ENCODE measurements around the gene HUNK. TPM values are rescaled to one million over a fixed set of nuclear protein-coding genes. Genes with fewer than 3 reads are reported as not detected.

The HUNK gene
- total and polyA plus RNA-seq, 12 donors = 0.13 to 1.4 (median 0.54) TPM

DNA sequence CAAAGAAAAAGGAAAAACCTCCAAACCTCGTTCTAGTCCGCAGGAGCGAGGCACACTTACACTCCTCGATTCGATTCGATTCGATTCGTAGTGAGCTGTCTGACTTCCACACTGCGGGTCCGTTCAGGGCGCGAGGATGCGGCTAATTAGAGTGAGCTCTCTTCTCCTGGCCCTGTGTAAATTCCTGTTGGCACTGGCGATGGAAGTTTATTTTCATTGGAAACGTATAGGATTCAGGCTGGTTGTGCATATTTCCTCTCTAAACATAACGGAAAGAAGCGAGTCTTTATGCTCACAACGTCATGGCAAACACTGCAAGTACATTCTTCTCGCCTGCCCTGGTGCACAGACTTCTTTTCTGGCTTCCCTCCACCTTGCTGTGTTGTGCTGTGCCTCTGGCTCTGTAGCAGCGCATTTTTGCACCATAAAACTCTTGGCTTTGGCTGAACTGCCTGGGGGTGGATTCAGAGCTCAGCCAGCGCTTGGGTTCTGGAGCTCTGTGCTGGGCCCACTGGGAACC is 2.7 kb downstream of the HUNK start:
- Histone ChIP-seq H3K4me3 (no peak overlapping the region), H3K27me3 (peaks cover 12% of the 10 kb centered on the region), H3K27ac (no peak overlapping the region), H3K4me1 (replicated peaks in 1 of 2) (peaks cover 4 to 12% of the 10 kb centered on the region in 2 donors), H3K9me3 (replicated peaks in 1 of 3) (no peaks in the 10 kb centered on the region), H3K36me3 (replicated peaks in 1 of 2) (no peaks in the 10 kb centered on the region)
- no peak for DNase-seq
- TF ChIP-seq, protein P1, sequence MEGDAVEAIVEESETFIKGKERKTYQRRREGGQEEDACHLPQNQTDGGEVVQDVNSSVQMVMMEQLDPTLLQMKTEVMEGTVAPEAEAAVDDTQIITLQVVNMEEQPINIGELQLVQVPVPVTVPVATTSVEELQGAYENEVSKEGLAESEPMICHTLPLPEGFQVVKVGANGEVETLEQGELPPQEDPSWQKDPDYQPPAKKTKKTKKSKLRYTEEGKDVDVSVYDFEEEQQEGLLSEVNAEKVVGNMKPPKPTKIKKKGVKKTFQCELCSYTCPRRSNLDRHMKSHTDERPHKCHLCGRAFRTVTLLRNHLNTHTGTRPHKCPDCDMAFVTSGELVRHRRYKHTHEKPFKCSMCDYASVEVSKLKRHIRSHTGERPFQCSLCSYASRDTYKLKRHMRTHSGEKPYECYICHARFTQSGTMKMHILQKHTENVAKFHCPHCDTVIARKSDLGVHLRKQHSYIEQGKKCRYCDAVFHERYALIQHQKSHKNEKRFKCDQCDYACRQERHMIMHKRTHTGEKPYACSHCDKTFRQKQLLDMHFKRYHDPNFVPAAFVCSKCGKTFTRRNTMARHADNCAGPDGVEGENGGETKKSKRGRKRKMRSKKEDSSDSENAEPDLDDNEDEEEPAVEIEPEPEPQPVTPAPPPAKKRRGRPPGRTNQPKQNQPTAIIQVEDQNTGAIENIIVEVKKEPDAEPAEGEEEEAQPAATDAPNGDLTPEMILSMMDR (IDR thresholded peaks at IDR 0.05) = no peak
- TF ChIP-seq POLR2A (IDR thresholded peaks at IDR 0.05) = no peak
- intact Hi-C loops (cut with DNase I) = no loop called here
- 73 to 92% (median 86%) methylated on average over 21 of the region's 21 CpGs for WGBS, 4 donors

DNA sequence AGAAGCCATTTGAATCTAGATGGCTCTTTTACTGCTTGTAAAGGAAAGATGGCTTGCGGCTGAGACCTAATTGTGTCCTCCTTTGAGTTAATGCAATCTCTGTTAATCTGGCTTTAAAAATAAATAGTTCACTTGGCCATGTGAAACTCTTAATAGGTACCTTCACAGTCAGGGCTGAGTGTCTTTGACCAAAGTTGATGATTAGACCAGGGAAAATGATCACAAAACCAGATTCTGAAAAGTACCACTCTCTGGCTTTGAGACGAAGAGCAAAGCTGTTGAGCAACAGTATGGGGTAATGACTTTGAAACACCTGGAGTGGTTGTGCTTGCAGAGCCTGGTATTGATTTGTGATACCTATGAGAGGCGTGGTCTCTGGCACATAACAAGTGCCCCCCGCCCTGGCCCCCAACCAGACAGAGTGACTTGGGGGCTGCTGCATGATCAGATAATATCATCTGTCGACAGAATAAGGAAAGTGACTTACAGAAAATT is 4.7 kb downstream of the HUNK start:
- H3K4me1 ChIP-seq (replicated peaks in 1 of 2) = peaks cover 4 to 7% of the 10 kb centered on the region in 2 donors
- intact Hi-C loops (cut with DNase I) = no loop called here
- peak in 1 of 7 donors; percentile 6 for DNase-seq
- peaks cover 8% of the 10 kb centered on the region for H3K27me3 ChIP-seq
- TF ChIP-seq, protein P1 (IDR thresholded peaks at IDR 0.05) = no peak
- TF ChIP-seq POLR2A (IDR thresholded peaks at IDR 0.05) = no peak
- no peak overlapping the region for H3K27ac ChIP-seq
- no peaks in the 10 kb centered on the region for H3K9me3 ChIP-seq (replicated peaks in 1 of 3)
- H3K4me3 ChIP-seq = no peak overlapping the region
- H3K36me3 ChIP-seq (replicated peaks in 1 of 2) = no peaks in the 10 kb centered on the region
- WGBS, 4 donors = 86 to 92% (median 87%) methylated on average over 5 of the region's 5 CpGs

DNA sequence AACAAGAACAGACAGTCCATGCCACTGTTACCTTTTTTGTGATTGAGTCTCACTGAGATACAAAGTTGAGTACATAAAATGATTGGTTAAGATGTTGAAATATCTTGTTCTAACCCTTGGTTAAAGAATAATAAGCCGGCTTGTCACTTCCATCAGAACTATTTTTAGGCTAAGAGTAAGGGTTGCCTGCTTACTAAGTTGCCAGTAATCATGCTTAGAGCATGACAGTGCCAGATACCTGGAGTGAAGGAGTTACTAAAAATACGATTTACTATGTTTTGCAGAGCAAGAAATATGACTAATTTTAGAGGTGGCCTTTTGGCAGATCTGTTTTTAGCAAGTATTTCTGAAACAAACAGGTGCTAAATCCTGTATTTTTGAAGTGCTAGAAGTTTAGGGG is 6.0 kb downstream of the HUNK start:
- no peak overlapping the region for H3K27ac ChIP-seq
- no peaks in the 10 kb centered on the region for H3K27me3 ChIP-seq
- no peaks in the 10 kb centered on the region for H3K9me3 ChIP-seq (replicated peaks in 1 of 3)
- no peak overlapping the region for H3K4me3 ChIP-seq
- TF ChIP-seq, protein P1 (IDR thresholded peaks at IDR 0.05) = no peak
- TF ChIP-seq POLR2A (IDR thresholded peaks at IDR 0.05) = no peak
- DNase-seq = no peak
- peaks cover 1 to 3% of the 10 kb centered on the region in 2 donors for H3K4me1 ChIP-seq (replicated peaks in 1 of 2)
- intact Hi-C loops (cut with DNase I) = no loop called here
- WGBS, 4 donors = 63 to 73% (median 71%) methylated on average over 2 of the region's 2 CpGs
- no peaks in the 10 kb centered on the region for H3K36me3 ChIP-seq (replicated peaks in 1 of 2)

DNA sequence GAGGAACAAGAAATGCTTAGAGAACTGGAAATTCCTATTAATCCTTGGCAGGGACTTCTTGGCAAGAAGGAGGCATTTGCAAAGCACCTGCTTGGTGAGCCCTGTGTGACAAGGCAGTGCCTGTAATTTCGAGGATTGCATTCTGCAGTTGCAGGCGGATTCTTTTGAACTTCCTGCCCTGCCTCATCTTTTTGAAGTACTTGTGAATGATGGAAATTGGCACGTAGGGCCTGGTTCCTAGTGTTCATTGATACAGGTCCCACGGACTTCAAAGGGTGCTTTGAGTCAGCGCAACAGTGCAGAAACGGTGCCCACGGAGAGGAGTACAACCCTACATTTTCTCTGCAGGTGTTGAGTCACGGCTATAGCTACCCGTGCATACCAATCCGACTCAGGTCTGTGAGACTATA is 6.4 kb downstream of the HUNK start:
- 70 to 83% (median 77%) methylated on average over 9 to 10 of the region's 10 CpGs for WGBS, 4 donors
- H3K36me3 ChIP-seq (replicated peaks in 1 of 2) = no peaks in the 10 kb centered on the region
- DNase-seq = peak in 1 of 7 donors; percentile 31
- intact Hi-C loops (cut with DNase I) = no loop called here
- H3K9me3 ChIP-seq (replicated peaks in 1 of 3) = no peaks in the 10 kb centered on the region
- H3K27ac ChIP-seq = no peak overlapping the region
- no peaks in the 10 kb centered on the region for H3K4me1 ChIP-seq (replicated peaks in 1 of 2)
- no peak overlapping the region for H3K4me3 ChIP-seq
- TF ChIP-seq, protein P1 (IDR thresholded peaks at IDR 0.05) = no peak
- no peak for TF ChIP-seq POLR2A (IDR thresholded peaks at IDR 0.05)
- no peaks in the 10 kb centered on the region for H3K27me3 ChIP-seq

Data from adrenal gland (tissue), 12 donors.